ENCODE measurements around the gene ELF5. TPM values are rescaled to one million over a fixed set of nuclear protein-coding genes. Genes with fewer than 3 reads are reported as not detected.
A peak's percentile ranks its signal among the peaks of the same experiment; 100 is the strongest.

ELF5 gene
- total and polyA plus RNA-seq, 2 of the 8 experiments (the other 6 are each of a cell fraction or from before 2014, with no cell fraction given) = not detected

DNA sequence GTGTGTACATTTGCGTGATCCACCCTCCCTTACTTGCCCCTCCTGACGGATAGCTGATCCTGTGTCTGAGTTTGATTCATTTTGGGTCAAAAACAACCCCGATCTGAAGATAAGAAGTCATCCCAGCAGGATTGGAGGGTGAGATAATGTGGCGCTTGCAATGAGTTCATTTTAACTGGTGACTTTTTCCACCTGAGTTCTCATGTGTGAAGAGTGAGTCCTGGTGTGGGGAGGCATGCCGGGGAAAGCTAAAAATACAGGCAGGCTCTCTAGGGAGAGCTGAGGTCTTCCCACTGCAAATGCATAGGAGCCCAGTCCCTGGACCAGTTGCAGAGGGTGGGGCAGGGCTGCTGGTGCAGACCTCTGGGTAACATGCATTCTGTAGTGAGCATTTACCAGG, 35.7 kb upstream of the ELF5 start:
- Histone ChIP-seq H3K79me2 (ENCODE audit: control insufficient read depth in 1 of 2, insufficient read depth in 2 of 2, low read length in 2 of 2) (no peaks in the 10 kb centered on the region), H3K36me3 (ENCODE audit: control insufficient read depth in 2 of 4, insufficient read depth in 4 of 4, low read length in 3 of 4) (no peaks in the 10 kb centered on the region; a peak in 1 of 8 replicates), H3K27me3 (replicated peaks in 1 of 4; ENCODE audit: control insufficient read depth in 3 of 4, extremely low read depth in 1 of 4, insufficient read depth in 3 of 4, low read length in 3 of 4) (no peaks in the 10 kb centered on the region), H3K14ac (ENCODE audit: insufficient read length) (no peak overlapping the region), H2BK5ac (ENCODE audit: low read depth, low read length) (no peak overlapping the region), H3K79me1 (ENCODE audit: low read depth, low read length) (no peaks in the 10 kb centered on the region), H3K23me2 (ENCODE audit: low read depth, low read length) (no peaks in the 10 kb centered on the region), H3K4me2 (ENCODE audit: insufficient read depth in 1 of 2, low read depth in 2 of 2, low read length in 2 of 2) (no peak overlapping the region), H3K9ac (replicated peaks in 1 of 4; ENCODE audit: extremely low read depth in 1 of 4, low read depth in 3 of 4, low read length in 3 of 4) (0 out of 7 replicates have a peak overlapping the region, but pooled peaks of 1 of the 4 experiments have one; percentile 1), H3K4ac (replicated peaks; ENCODE audit: insufficient read length, low read depth, low read length) (no peak overlapping the region), H3K4me3 (ENCODE audit: extremely low read depth in 1 of 4, insufficient read depth in 2 of 4, low read depth in 3 of 4, low read length in 4 of 4) (no peak overlapping the region), H3K56ac (replicated peaks; ENCODE audit: insufficient read length, low read depth, low read length) (no peak overlapping the region), H4K8ac (ENCODE audit: extremely low read depth, insufficient read depth, low read length) (no peak overlapping the region), H4K91ac (replicated peaks; ENCODE audit: insufficient read length, low read length) (no peak overlapping the region), H2BK20ac (ENCODE audit: low read length) (no peak overlapping the region), H3K9me3 (ENCODE audit: insufficient read depth in 2 of 2, low read depth in 1 of 2, low read length in 1 of 2) (no peaks in the 10 kb centered on the region), H3K27ac (ENCODE audit: low read depth, low read length) (no peak overlapping the region), H2BK120ac (replicated peaks; ENCODE audit: low read depth, low read length) (no peak overlapping the region), H3K18ac (ENCODE audit: extremely low read depth, low read length) (no peak overlapping the region), H3K23ac (ENCODE audit: insufficient read length) (no peak overlapping the region), H4K5ac (ENCODE audit: insufficient read length, low read depth, low read length) (no peak overlapping the region), H4K20me1 (replicated peaks in 1 of 2; ENCODE audit: control insufficient read depth in 1 of 2, insufficient read depth in 2 of 2, low read length in 2 of 2) (no peaks in the 10 kb centered on the region), H3K4me1 (replicated peaks in 1 of 4; ENCODE audit: control insufficient read depth in 3 of 4, insufficient read depth in 4 of 4, low read length in 3 of 4) (no peaks in the 10 kb centered on the region), H2AFZ (ENCODE audit: low read length) (peak overlapping the region; percentile 48), H2AK5ac (ENCODE audit: low read depth, low read length) (no peak overlapping the region), H2BK12ac (ENCODE audit: low read depth, low read length) (no peak overlapping the region), H2BK15ac (ENCODE audit: low read length) (no peak overlapping the region)
- CTCF ChIA-PET (ENCODE audit: partially characterized antibody) = interaction anchor here (1.1 to 4.8 kb wide), 2 partner anchors 16 to 21 kb away, joined by 4 to 39 read pairs; no protein-coding TSS in a partner anchor
- FAIRE-seq (no peak), DNase-seq (ENCODE audit: low read depth in 1 of 2, low spot score in 2 of 2) (no peak)
- POLR2A ChIA-PET (ENCODE audit: partially characterized antibody) = interaction anchor here (0.6 kb wide), 1 partner anchor 490 kb away, joined by 3 read pairs; no protein-coding TSS in a partner anchor
- WGBS, 2 experiments (ENCODE audit: extremely low coverage in 1 of 2, insufficient coverage in 1 of 2, insufficient read length in 1 of 2, insufficient replicate concordance in 2 of 2, low coverage in 1 of 2, low lambda C conversion rate in 2 of 2, missing lambda C conversion rate in 1 of 2) = 82% methylated on average over 5 of the region's 5 CpGs; no CpG with 5 or more reads in 1 of the 2 experiments
- TF ChIP-seq GABPA (IDR thresholded peaks at IDR 0.05; ENCODE audit: borderline replicate concordance, insufficient read depth, low read length) = no peak
- no peak for TF ChIP-seq BACH1 (IDR thresholded peaks at IDR 0.05; ENCODE audit: low read length)
- TF ChIP-seq, protein P1, sequence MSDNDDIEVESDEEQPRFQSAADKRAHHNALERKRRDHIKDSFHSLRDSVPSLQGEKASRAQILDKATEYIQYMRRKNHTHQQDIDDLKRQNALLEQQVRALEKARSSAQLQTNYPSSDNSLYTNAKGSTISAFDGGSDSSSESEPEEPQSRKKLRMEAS (IDR thresholded peaks at IDR 0.05) = no peak
- no peak for TF ChIP-seq JUND (IDR thresholded peaks at IDR 0.05; ENCODE audit: low read length)
- TF ChIP-seq SRF (IDR thresholded peaks at IDR 0.05; ENCODE audit: low read depth, low read length) = no peak
- TF ChIP-seq POU5F1 (IDR thresholded peaks at IDR 0.05; ENCODE audit: low read depth, low read length) = no peak
- no peak for TF ChIP-seq SIRT6 (IDR thresholded peaks at IDR 0.05; ENCODE audit: low read length)
- no peak for TF ChIP-seq SP4 (IDR thresholded peaks at IDR 0.05; ENCODE audit: low read length)

All from H1 (cell line).